Ecto neural progenitor cell (in vitro differentiated cells): ENCODE measurements around the gene THSD4.
"Not testable (repeated sequence)": the region's sequence is repeated elsewhere in the genome, so short reads cannot be mapped to it uniquely, and the experiment has no call there.

Source experiments
- DNase-seq: peaks from one replicate; pipeline ENCODE4 v3.0.0-alpha.2; 2018; ENCODE audit warnings: low spot score

THSD4 gene

DNA sequence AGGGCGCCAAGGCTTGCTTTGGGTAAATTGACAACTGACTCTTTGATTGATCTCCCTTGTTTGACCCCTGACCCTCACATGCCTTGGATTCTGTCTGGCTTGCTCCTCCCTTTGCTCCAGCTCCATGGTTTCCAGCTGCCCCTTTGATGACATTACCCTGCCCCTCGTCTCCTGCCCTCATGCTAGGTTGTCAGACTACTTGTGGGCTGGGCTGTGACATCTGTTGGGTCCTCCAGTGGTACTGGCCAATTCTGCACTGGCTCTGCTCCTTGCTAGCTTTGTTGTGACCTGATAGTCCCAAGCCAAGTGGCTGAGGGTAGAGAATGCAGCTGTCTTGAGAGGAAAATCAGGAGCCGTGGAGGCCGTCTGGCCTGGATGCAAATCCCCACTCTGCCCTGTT lies 6.2 kb downstream of the THSD4 start:
- no peak for DNase-seq

DNA sequence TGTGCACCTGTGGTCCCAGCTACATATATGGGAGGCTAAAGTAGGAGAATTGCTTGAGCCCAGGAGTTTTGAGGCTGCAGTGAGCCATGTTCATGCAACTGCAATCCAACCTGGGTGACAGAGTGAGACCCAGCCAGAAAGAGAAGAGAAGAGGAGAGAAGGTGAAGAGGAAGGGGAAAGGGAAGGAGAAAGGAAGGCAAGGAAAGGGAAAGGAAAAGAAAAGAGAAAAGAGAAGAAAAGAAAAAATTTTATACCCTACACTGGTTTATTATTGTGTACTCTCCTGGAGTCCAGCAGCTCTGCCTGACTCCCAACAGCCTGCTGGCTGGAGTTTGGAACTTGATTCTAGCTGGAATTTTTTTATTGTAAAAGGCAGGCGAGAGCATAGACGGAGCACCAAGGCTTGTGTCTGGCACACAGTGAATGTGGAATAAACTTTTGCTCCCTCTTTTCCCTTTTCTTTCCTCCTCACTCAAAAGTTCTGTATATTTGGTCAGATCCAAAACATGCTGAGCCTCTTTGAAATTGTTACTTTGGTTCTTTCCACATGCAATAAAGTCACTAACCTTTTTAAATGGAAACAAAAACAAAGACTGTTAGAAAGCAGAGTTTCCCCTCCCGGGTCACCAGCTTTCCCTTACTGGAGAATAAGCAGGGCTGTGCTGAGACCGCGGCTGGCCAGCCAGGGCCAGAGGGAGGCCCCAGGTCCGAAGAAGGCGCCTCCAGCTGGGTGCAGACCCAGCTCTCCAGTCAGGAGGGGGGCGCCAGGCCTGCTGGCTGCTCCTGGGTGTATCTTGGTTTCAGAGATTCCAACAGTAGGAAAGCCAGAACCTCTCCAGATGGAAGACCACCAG lies 9.9 kb downstream of the THSD4 start:
- no peak for DNase-seq

DNA sequence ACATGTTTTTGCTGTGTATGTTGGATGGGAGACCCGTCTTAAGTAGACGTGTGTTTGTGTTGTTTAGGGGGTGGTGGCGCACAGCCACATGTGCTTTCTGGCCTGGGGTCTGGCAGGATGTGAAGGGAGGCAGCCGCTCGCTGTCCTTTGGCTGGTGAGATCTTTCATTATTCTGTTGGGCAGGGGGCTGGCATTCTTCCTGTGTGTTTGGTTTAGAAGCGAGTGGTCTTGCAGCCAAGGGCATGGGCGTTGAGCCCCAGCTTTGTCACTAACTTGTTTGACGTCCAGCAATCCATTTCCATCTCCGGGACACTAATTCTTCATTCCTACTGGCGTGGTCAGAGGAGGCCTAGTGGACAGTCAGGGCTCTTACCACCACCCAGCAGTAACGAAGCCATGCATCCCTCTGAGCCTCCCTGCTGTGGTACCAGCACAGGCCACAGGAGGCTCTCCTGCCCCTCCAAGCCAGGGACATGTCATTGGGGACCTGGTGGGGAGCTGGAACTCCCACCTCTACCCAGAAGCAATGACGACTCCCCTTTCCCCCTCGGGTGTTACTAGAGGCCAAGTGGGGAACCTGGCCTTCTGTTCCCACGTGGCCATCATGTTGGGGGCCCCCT lies 10.7 kb downstream of the THSD4 start:
- no peak for DNase-seq

- no peak for DNase-seq
Measured at GRCh38 chr15:71127083-71127482, 11.8 kb downstream of the THSD4 start.

DNA sequence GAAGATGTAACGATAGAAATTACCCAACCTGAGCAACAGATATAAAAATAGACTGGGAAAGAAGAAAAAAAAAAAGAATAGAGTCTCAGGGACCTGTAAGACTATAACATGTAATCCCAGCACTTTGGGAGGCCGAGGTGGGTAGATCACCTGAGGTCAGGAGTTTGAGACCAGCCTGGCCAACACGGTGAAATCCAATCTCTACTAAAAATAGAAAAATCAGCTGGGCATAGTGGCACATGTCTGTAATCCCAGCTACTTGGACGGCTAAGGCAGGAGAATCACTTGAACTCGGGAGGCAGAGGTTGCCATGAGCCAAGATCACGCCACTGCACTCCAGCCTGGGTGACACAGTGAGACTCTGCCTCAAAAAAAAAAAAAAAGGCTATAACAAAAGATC lies 12.9 kb downstream of the THSD4 start:
- not testable (repeated sequence) for DNase-seq

DNA sequence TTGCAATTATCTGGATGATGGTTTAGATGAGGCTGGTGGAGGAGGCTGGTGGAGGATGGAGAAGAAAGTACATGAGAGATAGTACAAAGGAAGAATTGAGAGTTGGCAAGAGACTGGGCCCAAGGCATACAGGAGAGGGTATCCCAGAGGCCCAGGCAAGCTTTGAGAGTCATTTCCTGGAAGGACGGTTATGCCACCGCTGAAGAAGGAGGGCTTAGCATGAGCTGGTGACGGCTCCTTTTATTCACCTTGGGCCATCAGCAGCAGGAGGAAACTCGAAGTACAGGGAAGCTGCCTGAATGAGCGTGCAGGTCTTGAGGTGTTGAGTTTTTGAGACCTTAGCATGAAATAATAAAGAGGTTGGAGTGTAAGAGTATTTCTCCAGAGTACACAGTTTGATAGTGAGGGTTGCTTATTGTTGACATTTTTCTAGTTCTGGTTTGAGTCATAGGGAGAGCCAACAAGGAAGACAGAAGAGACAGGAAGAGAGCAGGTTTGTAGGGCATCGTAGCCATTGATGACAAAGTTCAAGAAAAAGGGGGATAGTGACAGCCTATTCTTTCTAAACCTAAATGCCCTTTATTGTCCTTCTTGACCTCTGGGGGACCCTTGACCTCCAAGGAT lies 13.8 kb downstream of the THSD4 start:
- no peak for DNase-seq

- DNase-seq = no peak
Measured at GRCh38 chr15:71129669-71130068, 14.4 kb downstream of the THSD4 start.

DNA sequence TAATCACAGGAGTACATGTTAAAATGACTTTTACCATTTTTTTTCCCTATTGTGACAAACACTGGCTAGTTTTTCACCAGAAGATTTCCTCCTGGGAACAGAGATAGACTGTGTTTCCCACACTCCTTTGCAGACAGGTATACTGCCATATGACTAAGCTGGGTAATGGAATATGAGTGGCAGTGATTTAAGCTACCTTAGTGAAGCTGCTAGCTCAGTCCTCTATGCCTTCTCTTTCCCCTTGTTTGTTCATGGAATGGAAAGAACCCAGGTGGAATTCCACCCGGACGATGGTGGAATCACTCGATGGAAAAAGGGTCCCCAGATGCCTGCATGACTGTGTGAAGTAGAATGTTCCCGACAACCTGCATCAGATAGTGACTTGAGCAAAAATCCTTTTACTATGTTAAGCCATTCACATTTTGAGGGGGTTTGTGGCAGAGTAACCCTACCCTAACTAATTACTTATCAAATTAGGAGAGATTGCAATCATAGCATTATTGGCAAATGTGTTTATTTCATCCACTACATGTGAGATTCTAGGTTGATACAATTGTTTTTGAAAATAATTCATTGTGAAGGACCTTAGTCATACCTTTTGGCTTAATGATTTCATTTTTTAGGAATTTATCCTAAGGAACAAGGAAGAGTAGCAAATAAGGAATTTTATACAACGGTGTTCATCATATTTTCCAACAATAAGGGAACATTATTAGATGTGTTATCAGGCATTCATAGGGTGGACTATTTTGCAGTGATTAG lies 16.5 kb downstream of the THSD4 start:
- DNase-seq = no peak

DNA sequence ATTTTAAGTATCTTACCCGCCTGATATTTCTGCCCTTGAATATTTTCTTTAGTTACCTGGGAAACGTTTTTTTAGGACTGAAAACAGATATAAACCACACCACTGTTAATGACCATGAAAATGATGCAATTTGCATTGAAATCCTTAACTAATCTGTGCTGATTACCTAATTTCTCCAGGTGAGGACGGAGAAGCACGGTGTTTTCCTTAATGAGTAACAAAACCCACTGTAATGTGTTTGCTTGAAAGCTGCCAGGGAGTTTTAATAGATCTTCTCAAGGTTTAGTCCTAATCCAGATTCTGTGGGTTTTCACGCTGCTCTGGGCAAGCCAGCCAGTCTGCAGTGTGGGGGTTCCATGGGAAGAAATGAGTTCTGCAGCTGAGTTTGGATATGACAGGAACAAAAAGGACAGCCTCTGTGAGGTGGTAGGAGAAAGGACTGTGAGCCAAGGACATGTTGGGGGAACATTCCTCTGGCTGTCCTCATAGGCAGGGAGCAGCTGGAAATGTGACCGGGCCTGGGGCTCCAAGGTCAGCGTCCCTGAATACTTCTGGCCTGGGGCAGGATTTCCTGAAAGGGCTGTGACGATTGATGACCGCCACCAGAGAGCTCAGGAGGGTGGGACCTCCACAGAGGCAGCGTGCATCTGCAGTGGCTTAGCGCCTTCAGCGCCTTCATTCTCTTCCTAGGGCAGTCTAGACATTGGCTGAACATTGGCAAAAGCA lies 18.6 kb downstream of the THSD4 start:
- no peak for DNase-seq

DNA sequence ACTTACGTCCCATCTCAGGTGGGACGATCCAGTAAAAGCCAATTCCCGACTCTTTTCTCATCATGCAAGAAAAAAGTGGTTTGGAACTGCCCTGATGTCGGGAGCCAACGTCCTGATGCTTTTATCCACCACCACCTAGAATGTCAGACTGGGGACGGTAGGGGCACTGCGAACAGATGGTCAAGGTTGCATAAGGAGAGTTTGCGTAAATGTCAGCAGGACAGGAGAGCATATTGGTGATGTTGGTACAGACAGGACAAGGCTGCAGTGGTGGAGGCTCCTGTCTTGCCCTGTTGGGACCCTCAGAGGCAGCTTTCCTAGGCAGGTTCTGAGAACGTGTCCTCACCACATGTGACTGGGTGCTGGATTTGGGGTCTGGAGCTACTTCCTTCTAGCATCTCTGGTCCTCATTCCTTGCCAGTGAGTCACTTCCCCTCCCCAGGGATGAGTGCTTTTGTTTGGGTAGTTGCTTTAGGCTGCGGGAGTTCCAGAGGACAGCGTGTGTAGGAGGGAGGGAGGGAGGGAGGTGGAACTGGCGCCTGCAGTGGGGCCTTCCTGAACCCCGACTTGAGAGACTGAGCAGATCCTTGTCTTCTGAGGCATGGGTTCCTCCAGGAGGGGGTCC lies 21.0 kb downstream of the THSD4 start:
- DNase-seq = no peak

DNA sequence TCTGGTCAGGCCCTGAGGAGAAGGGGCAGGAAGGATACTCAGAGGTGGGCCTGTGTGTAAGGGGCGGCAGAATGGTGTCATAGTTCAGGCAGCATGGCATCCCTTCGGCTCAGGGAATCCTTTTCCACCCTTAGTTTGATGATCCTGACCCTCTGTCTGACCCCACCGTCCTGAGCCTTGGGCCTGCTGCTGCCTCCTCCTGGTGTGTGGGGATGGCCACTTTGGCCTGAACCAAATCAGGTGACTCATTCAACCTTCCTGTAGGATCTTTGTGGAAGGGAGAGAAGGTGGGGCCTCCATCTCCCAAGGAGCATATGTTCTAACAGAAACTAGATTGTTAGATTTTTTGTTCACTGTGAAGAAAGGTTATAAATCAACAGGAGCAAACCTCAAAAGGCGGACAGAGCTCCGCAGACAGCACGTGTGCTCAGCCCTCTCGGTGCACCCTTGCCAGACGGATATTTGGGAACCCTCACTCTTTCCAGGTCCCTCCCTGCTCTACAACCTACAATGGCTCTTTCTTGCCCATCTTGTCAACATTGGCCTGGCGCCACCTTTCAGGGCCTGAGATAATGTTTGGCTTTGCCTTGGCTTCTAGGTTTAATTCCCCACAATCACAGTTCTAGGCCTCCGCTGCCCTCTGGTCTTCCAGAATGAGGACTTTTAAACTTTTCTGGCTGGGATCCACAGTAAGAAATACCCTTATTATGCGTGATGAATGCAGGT lies 21.7 kb downstream of the THSD4 start:
- no peak for DNase-seq

DNA sequence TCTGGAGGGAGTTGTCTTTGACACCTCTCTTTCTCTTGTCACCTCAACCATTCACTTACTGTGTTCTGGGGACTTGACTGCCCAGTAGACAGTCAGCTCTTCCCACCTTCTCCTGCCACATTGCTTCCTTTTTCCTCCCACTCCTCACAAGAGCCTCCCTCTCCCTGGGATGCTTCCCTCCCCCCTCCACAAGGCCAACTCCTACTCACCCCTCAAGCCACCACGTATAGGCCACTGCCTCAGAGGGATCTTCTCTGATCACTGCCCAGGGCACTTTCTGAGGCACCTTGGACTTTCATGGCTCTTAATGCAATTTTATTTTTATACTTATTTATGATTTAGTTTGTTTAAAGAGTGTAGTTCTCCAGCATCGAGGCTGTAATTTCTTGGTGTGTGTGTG lies 23.2 kb downstream of the THSD4 start:
- no peak for DNase-seq

DNA sequence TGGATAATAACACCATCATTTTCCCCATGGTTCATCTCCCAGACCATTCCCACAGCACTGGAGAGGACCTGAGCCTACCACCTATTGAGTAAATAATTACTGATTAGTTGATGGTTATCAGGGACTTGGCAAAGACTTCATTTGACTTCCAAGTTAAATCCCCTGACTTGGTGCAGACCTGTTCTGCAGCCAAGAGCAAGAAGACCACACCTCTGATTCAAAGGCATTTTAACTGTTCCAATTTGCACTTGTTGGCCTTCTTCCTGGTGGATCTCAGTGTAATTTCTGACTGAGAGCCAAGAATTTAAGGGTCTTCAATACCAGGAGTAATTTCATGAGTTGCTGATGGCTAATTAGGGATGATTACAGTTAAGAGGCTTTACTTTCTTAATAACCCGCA lies 24.0 kb downstream of the THSD4 start:
- no peak for DNase-seq

DNA sequence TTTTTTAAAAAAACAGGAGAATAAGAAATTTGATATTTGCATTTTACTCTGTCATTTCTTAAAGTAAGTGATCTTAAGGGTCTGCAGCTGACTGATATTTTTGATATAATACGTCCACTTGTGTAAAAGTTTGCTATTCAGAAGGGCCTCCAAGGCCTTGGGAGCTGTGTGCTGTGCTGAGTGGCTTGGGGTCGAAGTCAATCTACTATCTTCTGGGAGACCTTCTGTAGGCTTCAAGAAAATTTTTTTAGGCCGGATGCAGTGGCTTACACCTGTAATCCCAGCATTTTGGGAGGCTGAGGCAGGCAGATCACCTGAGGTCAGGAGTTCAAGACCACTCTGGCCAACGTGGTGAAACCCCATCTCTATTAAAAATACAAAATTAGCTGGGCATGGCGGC lies 26.3 kb downstream of the THSD4 start:
- DNase-seq = no peak

GRCh38 chr15:71142780-71143179 lies 27.5 kb downstream of the THSD4 start:
- no peak for DNase-seq

- DNase-seq = no peak
Measured at GRCh38 chr15:71143373-71144310, 28.4 kb downstream of the THSD4 start.

GRCh38 chr15:71145648-71146047 lies 30.4 kb downstream of the THSD4 start:
- no peak for DNase-seq

DNA sequence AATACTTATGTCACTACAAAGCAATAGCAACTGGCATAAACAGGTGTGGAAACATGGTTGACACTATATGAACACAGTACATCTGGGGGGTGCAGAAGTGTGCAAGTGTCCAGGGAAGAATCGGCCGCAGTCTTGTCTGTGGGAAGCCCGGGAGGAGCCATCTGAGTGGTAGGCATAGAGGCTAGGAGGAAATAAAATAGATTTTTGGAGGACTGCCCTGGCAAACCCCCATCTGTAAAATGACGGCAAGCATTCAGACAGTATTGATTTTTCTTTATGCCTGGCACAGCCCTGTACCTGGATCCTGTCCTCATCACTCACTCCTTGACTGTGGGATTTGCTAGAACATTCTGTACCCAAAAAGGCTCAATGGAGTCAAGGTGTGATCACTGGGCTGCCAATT lies 31.3 kb downstream of the THSD4 start:
- no peak for DNase-seq

- no peak for DNase-seq
Measured at GRCh38 chr15:71148048-71148447, 32.8 kb downstream of the THSD4 start.
